ENCODE measurements around the gene PTPRR.

PTPRR gene

DNA sequence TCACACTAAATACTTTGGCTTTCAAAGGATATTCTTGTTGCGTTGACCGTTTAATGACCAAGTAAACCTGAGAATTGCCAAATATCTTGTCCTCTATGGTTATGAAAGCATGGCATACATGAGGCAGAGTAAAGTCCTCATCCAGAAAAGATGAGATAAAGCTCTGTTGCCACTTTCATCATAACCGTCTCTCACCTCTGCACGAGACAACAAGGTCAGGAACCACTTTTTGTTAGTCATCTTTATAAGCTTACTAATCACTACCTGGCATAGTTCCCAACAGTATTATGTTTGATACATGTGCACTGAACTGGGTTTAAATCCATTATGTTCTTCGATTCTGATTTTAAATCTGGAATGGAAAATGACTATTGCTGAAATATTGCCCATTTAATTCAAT is 314.6 kb downstream of the PTPRR start:
- DNase-seq (ENCODE audit: low read depth) = no peak

DNA sequence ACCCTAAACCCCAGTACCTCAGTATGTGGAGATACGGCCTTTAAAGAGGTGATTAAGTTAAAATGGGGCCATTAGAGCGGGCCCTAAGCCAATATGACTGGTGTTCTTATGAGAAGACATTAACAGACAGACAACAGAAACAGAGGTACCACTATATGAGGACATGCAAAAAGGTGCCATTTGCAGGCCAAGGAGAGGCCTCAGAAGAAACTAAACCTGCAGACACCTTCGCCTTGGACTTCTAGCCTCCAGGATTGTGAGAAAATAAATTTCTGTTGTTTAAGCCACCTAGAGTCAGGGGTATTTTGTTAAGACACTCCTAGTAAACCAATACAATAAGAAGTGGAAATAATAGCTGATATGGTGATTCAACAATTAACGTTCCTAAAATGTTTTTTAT is 315.9 kb downstream of the PTPRR start:
- DNase-seq (ENCODE audit: low read depth) = no peak

GRCh38 chr12:70603044-70603443 is 317.5 kb downstream of the PTPRR start:
- no peak for DNase-seq (ENCODE audit: low read depth)

DNA sequence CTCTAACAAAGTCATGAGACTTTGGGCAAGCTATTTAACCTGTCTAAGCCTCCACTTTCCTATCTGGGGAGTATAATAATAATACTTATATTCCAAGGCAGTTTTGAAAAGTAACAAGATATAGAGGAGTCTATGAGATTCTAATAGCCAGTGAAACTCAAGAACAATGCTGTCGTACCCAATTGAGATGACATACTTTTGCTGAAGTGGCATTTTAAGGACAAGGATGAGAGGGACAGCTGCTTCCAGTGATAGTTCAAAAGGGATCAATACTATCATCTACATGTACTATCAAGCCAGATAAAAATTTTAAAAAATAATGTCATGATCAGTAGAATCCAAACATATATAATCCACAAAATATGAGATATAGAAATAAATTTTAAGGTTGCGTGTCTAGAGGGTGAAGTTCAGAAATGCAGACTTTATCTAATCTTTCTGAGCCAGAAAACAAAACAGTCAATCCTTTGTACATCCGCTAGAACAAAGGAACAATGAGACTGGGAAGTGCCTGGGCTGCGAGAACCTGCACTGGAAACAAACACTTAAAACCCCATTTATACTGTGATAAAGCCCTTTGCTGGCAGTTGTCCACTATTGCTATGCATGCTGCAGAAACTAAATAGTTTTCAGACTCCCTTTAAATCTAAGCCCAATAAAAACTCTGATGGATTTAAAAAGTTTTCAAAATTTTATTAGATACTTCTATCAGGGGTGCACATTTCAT is 321.9 kb downstream of the PTPRR start:
- no peak for DNase-seq (ENCODE audit: low read depth)

- DNase-seq (ENCODE audit: low read depth) = no peak
Measured at GRCh38 chr12:70592664-70593063, 327.9 kb downstream of the PTPRR start.

DNA sequence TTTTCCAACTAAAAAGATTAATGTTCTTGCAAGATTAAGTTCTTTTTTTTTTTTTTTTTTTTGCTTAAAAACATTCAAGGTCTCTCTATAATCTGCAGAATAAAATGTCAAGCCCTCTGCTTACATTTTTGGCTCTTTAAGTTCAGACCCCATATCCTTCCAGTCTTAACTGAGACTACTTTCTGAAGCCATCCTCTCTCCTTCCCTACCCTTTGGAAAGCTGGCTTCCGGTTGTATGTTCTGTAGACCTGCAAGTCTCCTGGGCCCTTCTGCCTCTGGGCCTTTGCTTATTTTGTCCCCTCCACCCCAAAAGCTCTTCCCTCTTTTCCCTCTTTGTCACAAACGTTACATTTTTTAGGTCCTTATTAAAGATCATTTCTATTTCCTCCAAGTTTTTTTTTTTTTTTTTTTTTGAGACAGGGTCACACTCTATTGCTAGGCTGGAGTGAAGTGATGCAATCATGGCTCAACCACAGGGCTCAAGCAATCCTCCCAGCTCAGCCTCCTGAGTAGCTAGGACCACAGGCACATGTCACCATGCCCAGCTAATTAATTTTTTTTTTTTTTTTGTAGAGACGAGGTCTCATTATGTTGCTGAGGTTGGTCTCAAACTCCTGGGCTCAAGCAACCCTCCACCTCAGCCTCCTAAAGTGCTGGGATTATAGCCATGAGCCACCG is 329.9 kb downstream of the PTPRR start:
- no peak for DNase-seq (ENCODE audit: low read depth)

DNA sequence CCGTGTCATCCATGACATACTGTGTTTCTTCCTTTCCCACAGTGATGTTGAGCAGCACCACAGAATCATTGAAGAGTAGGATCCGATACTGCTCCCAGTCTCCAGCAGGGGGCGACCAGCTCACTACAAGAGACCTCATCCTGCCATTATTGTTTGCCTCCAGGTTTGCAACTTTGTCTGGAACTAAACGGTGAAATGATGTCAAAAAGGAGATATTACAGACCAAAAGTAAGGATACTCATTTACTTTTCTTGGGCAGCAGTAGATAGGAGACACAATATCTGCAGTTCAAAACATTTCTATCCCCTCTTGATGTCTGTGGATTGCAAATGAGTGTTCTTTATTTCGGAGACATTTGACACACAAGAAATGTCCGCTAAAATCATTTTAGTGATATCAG is 330.5 kb downstream of the PTPRR start:
- peak; percentile 23 for DNase-seq (ENCODE audit: low read depth)

Measured in stimulated activated CD8-positive, alpha-beta memory T cell treated with anti-CD3 and anti-CD28 coated beads, Interleukin-15, amount 100 ng/mL, for 24 hours (primary cell).